DOHH2 (cell line): ENCODE data around the gene ACP2.

Experiments
- H3F3A ChIP-seq: fragments of 200-600 bp; sonication (generic), shearing (Covaris generic); 2 replicates; pipeline ENCODE4 v1.6.0; 2016; ENCODE audit warnings: antibody characterized with exemption, mild to moderate bottlenecking; ENCODE audit not compliant: control insufficient read depth, insufficient read depth
- H3K27ac ChIP-seq: fragments of 200-600 bp; sonication (generic); 2 replicates; pipeline ENCODE4 v1.5.1; 2014; ENCODE audit warnings: low read depth, mild to moderate bottlenecking, low read length, moderate library complexity
- H3K27me3 ChIP-seq: fragments of 200-600 bp; sonication (generic); 2 replicates; pipeline ENCODE4 v1.6.1; 2014; ENCODE audit warnings: mild to moderate bottlenecking, low read length, mixed read lengths; ENCODE audit not compliant: control insufficient read depth
- H3K36me3 ChIP-seq: fragments of 200-600 bp; sonication (generic); 2 replicates; pipeline ENCODE4 v1.6.1; 2014; ENCODE audit warnings: mild to moderate bottlenecking, low read length, moderate library complexity, mixed read lengths; ENCODE audit not compliant: control insufficient read depth
- H3K4me1 ChIP-seq: fragments of 200-600 bp; sonication (generic); 2 replicates; pipeline ENCODE4 v1.6.1; 2014; ENCODE audit warnings: mild to moderate bottlenecking, low read length, mixed read lengths; ENCODE audit not compliant: control insufficient read depth
- H3K4me2 ChIP-seq: fragments of 200-600 bp; sonication (generic); 2 replicates; pipeline ENCODE4 v1.6.0; 2014; ENCODE audit warnings: mild to moderate bottlenecking, low read length, moderate library complexity
- H3K4me3 ChIP-seq: fragments of 200-600 bp; sonication (generic); 2 replicates; pipeline ENCODE4 v1.5.1; 2014; ENCODE audit warnings: mild to moderate bottlenecking, low read length, mixed read lengths
- H3K79me2 ChIP-seq: fragments of 200-600 bp; sonication (generic); 2 replicates; pipeline ENCODE4 v1.6.1; 2014; ENCODE audit warnings: mild to moderate bottlenecking, low read length, mixed read lengths; ENCODE audit not compliant: control insufficient read depth
- H3K9me2 ChIP-seq: fragments of 200-600 bp; sonication (generic); replicated peaks from 2 replicates; pipeline ENCODE4 v1.6.1; 2014; ENCODE audit warnings: mild to moderate bottlenecking, low read length, mixed read lengths; ENCODE audit not compliant: control insufficient read depth
- H3K9me3 ChIP-seq: fragments of 200-600 bp; sonication (generic); 2 replicates; pipeline ENCODE4 v1.6.1; 2014; ENCODE audit warnings: antibody characterized with exemption, low read length, mixed read lengths; ENCODE audit not compliant: control insufficient read depth, insufficient read depth
- H4K20me1 ChIP-seq: fragments of 200-600 bp; sonication (generic); 2 replicates; pipeline ENCODE4 v1.6.0; 2014; ENCODE audit warnings: low read depth, mild to moderate bottlenecking, antibody characterized with exemption, low read length, moderate library complexity; ENCODE audit not compliant: control insufficient read depth, insufficient read depth
- EZH2phosphoT487 ChIP-seq: fragments of 200-600 bp; sonication (generic); IDR thresholded peaks from 2 replicates; pipeline ENCODE4 v1.6.1; 2017; ENCODE audit warnings: borderline replicate concordance, mild to moderate bottlenecking, antibody characterized with exemption, low read length, moderate library complexity, mixed read lengths
- TF ChIP-seq, protein P1 (sequence below): fragments of 200-600 bp; sonication (generic); IDR thresholded peaks from one replicate; pipeline ENCODE4 v1.5.1; 2014; ENCODE audit warnings: antibody characterized with exemption, mild to moderate bottlenecking, low read depth, low read length; ENCODE audit not compliant: poor library complexity, severe bottlenecking

Gene ACP2

DNA sequence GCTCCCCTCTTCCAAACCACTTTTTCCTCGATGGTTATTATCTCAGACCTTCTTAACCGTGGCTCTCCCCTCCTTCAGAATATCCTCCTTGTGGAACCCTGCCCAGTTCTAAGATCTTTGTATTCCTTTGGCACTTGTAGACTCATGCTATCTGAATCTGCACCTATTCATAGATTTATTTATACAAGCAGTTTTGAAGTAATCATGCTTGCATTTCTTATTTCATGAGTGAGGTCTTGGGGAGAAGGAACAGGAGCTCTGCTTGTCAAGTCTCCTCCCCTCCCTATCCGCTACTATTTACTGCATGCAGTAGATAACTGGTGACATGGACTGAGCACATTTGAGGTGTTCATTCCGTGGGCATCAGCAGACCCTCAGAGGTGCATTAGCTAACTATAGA is 15.9 kb upstream of the ACP2 start:
- Histone ChIP-seq H3K27me3 (no peaks in the 10 kb centered on the region), H3K27ac (no peak overlapping the region), H3K9me3 (no peaks in the 10 kb centered on the region), H3K4me1 (peaks cover 34% of the 10 kb centered on the region), H3K79me2 (no peaks in the 10 kb centered on the region), H3K4me2 (no peak overlapping the region), H3K9me2 (no peaks in the 10 kb centered on the region), H3F3A (peaks cover 2% of the 10 kb centered on the region; the same call in 1 of the 2 replicates), H3K36me3 (no peaks in the 10 kb centered on the region), H3K4me3 (no peak overlapping the region), H4K20me1 (no peaks in the 10 kb centered on the region)
- TF ChIP-seq EZH2phosphoT487, result no peak
- TF ChIP-seq, protein P1, sequence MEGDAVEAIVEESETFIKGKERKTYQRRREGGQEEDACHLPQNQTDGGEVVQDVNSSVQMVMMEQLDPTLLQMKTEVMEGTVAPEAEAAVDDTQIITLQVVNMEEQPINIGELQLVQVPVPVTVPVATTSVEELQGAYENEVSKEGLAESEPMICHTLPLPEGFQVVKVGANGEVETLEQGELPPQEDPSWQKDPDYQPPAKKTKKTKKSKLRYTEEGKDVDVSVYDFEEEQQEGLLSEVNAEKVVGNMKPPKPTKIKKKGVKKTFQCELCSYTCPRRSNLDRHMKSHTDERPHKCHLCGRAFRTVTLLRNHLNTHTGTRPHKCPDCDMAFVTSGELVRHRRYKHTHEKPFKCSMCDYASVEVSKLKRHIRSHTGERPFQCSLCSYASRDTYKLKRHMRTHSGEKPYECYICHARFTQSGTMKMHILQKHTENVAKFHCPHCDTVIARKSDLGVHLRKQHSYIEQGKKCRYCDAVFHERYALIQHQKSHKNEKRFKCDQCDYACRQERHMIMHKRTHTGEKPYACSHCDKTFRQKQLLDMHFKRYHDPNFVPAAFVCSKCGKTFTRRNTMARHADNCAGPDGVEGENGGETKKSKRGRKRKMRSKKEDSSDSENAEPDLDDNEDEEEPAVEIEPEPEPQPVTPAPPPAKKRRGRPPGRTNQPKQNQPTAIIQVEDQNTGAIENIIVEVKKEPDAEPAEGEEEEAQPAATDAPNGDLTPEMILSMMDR, result no peak

DNA sequence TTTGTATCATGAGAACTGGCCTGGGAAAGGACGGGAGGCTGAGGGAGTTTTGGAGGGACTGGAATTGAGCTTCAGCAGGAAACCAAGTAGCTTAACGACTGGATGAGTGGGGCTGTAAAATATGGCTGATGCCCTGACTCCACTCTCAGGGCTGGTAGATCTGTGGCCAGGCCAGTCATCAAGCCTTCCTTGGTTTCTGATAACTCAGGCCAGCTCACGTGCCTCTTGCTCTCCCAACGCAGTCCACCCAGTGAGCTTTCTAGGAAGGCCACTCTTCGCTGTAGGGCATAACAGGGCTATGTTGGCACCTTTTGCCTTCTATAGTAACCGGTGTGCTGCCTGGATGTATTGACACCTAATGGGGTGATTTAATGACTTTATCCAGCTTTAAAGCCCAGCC is 15.5 kb upstream of the ACP2 start:
- Histone ChIP-seq H3K36me3 (no peaks in the 10 kb centered on the region), H4K20me1 (no peaks in the 10 kb centered on the region), H3K9me2 (no peaks in the 10 kb centered on the region), H3K4me1 (peaks cover 35% of the 10 kb centered on the region), H3F3A (peaks cover 2% of the 10 kb centered on the region; the same call in 1 of the 2 replicates), H3K4me3 (no peak overlapping the region), H3K27me3 (no peaks in the 10 kb centered on the region), H3K9me3 (no peaks in the 10 kb centered on the region), H3K79me2 (no peaks in the 10 kb centered on the region), H3K27ac (no peak overlapping the region), H3K4me2 (no peak overlapping the region)
- TF ChIP-seq EZH2phosphoT487, result no peak
- TF ChIP-seq, protein P1, result no peak

- no peaks in the 10 kb centered on the region for H3K9me3 ChIP-seq
These were observed 12.7 kb upstream of the ACP2 start for GRCh38 chr11:47261291-47261800.

More at GRCh38 chr11:47261291-47261800, 12.7 kb upstream of the ACP2 start:
- Histone ChIP-seq H3K4me1 (peaks cover 19% of the 10 kb centered on the region), H3K79me2 (no peaks in the 10 kb centered on the region), H3K4me3 (no peak overlapping the region), H3K9me2 (no peaks in the 10 kb centered on the region), H3F3A (peaks cover 2% of the 10 kb centered on the region; the same call in 1 of the 2 replicates), H3K36me3 (no peaks in the 10 kb centered on the region), H3K27me3 (no peaks in the 10 kb centered on the region), H4K20me1 (no peaks in the 10 kb centered on the region), H3K27ac (no peak overlapping the region), H3K4me2 (no peak overlapping the region)
- TF ChIP-seq, protein P1, result no peak
- TF ChIP-seq EZH2phosphoT487, result no peak
